K562 (cell line): ENCODE data around the gene MICU1. TPM values are rescaled to one million over a fixed set of nuclear protein-coding genes. Genes with fewer than 3 reads are reported as not detected.

Experiments
- ATAC-seq: fragments of 200-7000 bp; cut with Tn5 transposase; 3 replicates; pipeline ENCODE4 v1.9.1; 2020; ENCODE audit warnings: moderate library complexity
- BruUV-seq: library from RNA; stranded (reverse); fragments of 400-500 nt; replicated peaks from 2 replicates; lab custom pipeline; 2021; lab: Mats Ljungman, UMichigan
- CTCF ChIA-PET: fragments of 300-600 bp; formaldehyde crosslinking; extraction: SDS; loops from one replicate; lab custom pipeline; 2021; ENCODE audit warnings: low intra/inter-chr PET ratio; lab: Yijun Ruan, JAX
- POLR2A ChIA-PET: fragments of 300-600, 350-650 bp; sonication (Branson Sonifier 250); formaldehyde crosslinking; extraction: SDS; loops from one replicate; lab custom pipeline; 2021; ENCODE audit warnings: antibody characterized with exemption, inconsistent platforms; lab: Yijun Ruan, JAX
- DNase-seq, 4 experiments: peaks; one replicate each; pipeline versions ENCODE4 v3.0.0 to v3.0.0-alpha.2; 2011 to 2018; ENCODE audit warnings: low spot score in 3 of 4, mixed read lengths in 3 of 4; ENCODE audit errors: extremely low read depth in 1 of 4
- FAIRE-seq: peaks from 2 replicates; lab custom pipeline; 2011; peaks lifted over from hg19 to GRCh38; lab: Jason Lieb, UNC
- H2AFZ ChIP-seq: 2 replicates; pipeline ENCODE4 v1.6.0; 2011; ENCODE audit warnings: low read depth, low read length, control low read depth, inconsistent platforms
- H3K27ac ChIP-seq: fragments of 200-600 bp; 3 replicates; pipeline ENCODE4 v1.8.0; 2011; ENCODE audit warnings: low read depth, mild to moderate bottlenecking, control low read depth, inconsistent platforms, low read length, moderate library complexity, mixed read lengths; ENCODE audit errors: extremely low read depth
- H3K27me3 ChIP-seq, 2 experiments: fragments of 300-600 bp in 1 of 2; 2 replicates in 1 of 2; 3 replicates in 1 of 2; pipeline versions ENCODE4 v1.6.0 to v1.8.0; 2011; ENCODE audit warnings: inconsistent platforms in 2 of 2, low read length in 2 of 2, mild to moderate bottlenecking in 1 of 2, mixed read lengths in 1 of 2, moderate library complexity in 1 of 2; ENCODE audit not compliant: control insufficient read depth in 2 of 2, insufficient read depth in 2 of 2
- H3K36me3 ChIP-seq: fragments of 300-600 bp; 3 replicates; pipeline ENCODE4 v1.8.0; 2011; ENCODE audit warnings: mild to moderate bottlenecking, low read length, inconsistent platforms; ENCODE audit not compliant: control insufficient read depth, insufficient read depth
- H3K4me1 ChIP-seq, 2 experiments: fragments of 200-600 bp in 1 of 2; replicated peaks in 1 of 2; 2 replicates in 1 of 2; 3 replicates in 1 of 2; pipeline versions ENCODE4 v1.5.1 to v1.8.0; 2011; ENCODE audit warnings: inconsistent platforms in 2 of 2, low read length in 2 of 2, mild to moderate bottlenecking in 1 of 2, mixed read lengths in 1 of 2, moderate library complexity in 1 of 2; ENCODE audit not compliant: control insufficient read depth in 2 of 2, insufficient read depth in 2 of 2
- H3K4me2 ChIP-seq: 2 replicates; pipeline ENCODE4 v1.6.1; 2011; ENCODE audit warnings: low read length, control low read depth, inconsistent platforms, mixed read lengths; ENCODE audit not compliant: insufficient read depth
- H3K4me3 ChIP-seq: fragments of 200-600 bp; sonication (generic), shearing (Covaris generic); 2 replicates; pipeline ENCODE4 v1.5.1; 2016; ENCODE audit warnings: control low read depth, inconsistent platforms
- H3K79me2 ChIP-seq: fragments of 200-600 bp; 3 replicates; pipeline ENCODE4 v1.8.0; 2011; ENCODE audit warnings: low read length, inconsistent platforms; ENCODE audit not compliant: control insufficient read depth, insufficient read depth
- H3K9ac ChIP-seq, 2 experiments: 2 replicates each; pipeline versions ENCODE4 v1.6.0 to v1.6.1; 2011; ENCODE audit warnings: low read depth in 2 of 2, low read length in 2 of 2, control low read depth in 1 of 2, inconsistent platforms in 1 of 2, mild to moderate bottlenecking in 1 of 2, mixed read lengths in 1 of 2; ENCODE audit not compliant: insufficient read depth in 1 of 2
- H3K9me1 ChIP-seq: one replicate; pipeline ENCODE4 v1.6.0; 2011; ENCODE audit warnings: inconsistent platforms, mild to moderate bottlenecking, low read length, moderate library complexity; ENCODE audit not compliant: control insufficient read depth, insufficient read depth
- H3K9me3 ChIP-seq: replicated peaks from 2 replicates; pipeline ENCODE4 v1.5.1; 2011; ENCODE audit warnings: low read depth, low read length, inconsistent platforms; ENCODE audit not compliant: control insufficient read depth, insufficient read depth
- H4K20me1 ChIP-seq: replicated peaks from 2 replicates; pipeline ENCODE4 v1.6.1; 2011; ENCODE audit warnings: low read length, inconsistent platforms, mixed read lengths; ENCODE audit not compliant: control insufficient read depth, insufficient read depth
- CHD1 ChIP-seq: fragments of 200-600 bp; sonication (generic); IDR thresholded peaks from one replicate; pipeline ENCODE4 v1.6.1; 2012; ENCODE audit warnings: mild to moderate bottlenecking, moderate library complexity, low read length, inconsistent platforms
- MLLT1 ChIP-seq, 2 experiments: fragments of 450-650 bp; IDR thresholded peaks; 2 replicates each; pipeline ENCODE4 v1.6.1; 2016
- TOE1 ChIP-seq, 2 experiments: fragments of 450-650 bp in 1 of 2; sonication (generic) in 1 of 2; formaldehyde crosslinking in 1 of 2; IDR thresholded peaks; 2 replicates each; pipeline versions ENCODE4 v1.7.1 to v1.8.0; 2016 to 2022; ENCODE audit warnings: borderline replicate concordance in 2 of 2, mild to moderate bottlenecking in 2 of 2, antibody characterized with exemption in 1 of 2, inconsistent platforms in 1 of 2, low read depth in 1 of 2, missing genetic modification reagents in 1 of 2, moderate library complexity in 1 of 2
- YBX1 ChIP-seq: fragments of 450-650 bp; IDR thresholded peaks from 2 replicates; pipeline ENCODE4 v1.7.1; 2016; ENCODE audit warnings: mild to moderate bottlenecking
- WGBS: fragments of 100-300 bp; shearing (Covaris generic); methylation state at CpG from one replicate; pipeline ENCODE4 v1.1.6; 2016; ENCODE audit warnings: low coverage, mixed read lengths; ENCODE audit not compliant: insufficient coverage; ENCODE audit errors: missing lambda C conversion rate; 5-methylcytosine and 5-hydroxymethylcytosine counted together
- in situ Hi-C: fragments of 300-500 bp; cut with MboI; formaldehyde crosslinking; loops from 4 replicates; pipeline ENCODE4 v1.15.0; 2018; ENCODE audit warnings: inconsistent platforms, mixed read lengths
- intact Hi-C: fragments of 100-400 bp; cut with micrococcal nuclease; formaldehyde crosslinking; loops from 2 replicates; pipeline ENCODE4 v1.14.2; 2022
- polyA plus RNA-seq, 8 experiments: library from polyadenylated mRNA; depleted of rRNA in 4 of 8; stranded (reverse) in 5 of 8; unstranded in 3 of 8; fragments of >200 nt; fragmentation: Nextera tagmentation in 2 of 8; fragmentation: Illumina TruSeq in 1 of 8; extraction: Ambion mirVana in 2 of 8; extraction: Trizol in 1 of 8; gene quantifications; 2 replicates each; pipeline versions ENCODE4 v1.2.1 to v1.2.3, GENCODE V29; 2011 to 2014; ENCODE audit warnings: inconsistent platforms in 1 of 8, missing spikeins in 1 of 8
- total RNA-seq, 7 experiments: library from RNA; depleted of rRNA in 6 of 7; stranded (reverse); fragments of >200 nt in 6 of 7; fragmentation: Illumina TruSeq in 2 of 7; extraction: Trizol in 2 of 7; gene quantifications; 2 replicates each; pipeline versions ENCODE4 v1.2.1 to v1.2.3, GENCODE V29; 2011 to 2021; ENCODE audit warnings: low replicate concordance in 1 of 7

MICU1 gene
- total and polyA plus RNA-seq, 9 of the 15 experiments (the other 6 are each of a cell fraction or from before 2014, with no cell fraction given), result 29.3 to 76.8 (median 48.4) TPM

- in situ Hi-C loops, result no loop called here
- Histone ChIP-seq H3K36me3 (no peaks in the 10 kb centered on the region), H3K9me3 (no peaks in the 10 kb centered on the region), H3K4me2 (no peak overlapping the region), H3K27me3 (no peaks in the 10 kb centered on the region), H3K79me2 (peaks cover 13% of the 10 kb centered on the region; the same call in 2 of the 3 replicates), H3K4me1 (peaks cover 0 to 11% of the 10 kb centered on the region in 2 experiments; a peak in 2 of 5 replicates), H4K20me1 (no peaks in the 10 kb centered on the region), H2AFZ (no peak overlapping the region), H3K9ac (no peak overlapping the region), H3K4me3 (no peak overlapping the region), H3K9me1 (no peaks in the 10 kb centered on the region), H3K27ac (no peak overlapping the region)
- POLR2A ChIA-PET, result no interaction called here
- no TSS peak for BruUV-seq
- no peak for FAIRE-seq
- CTCF ChIA-PET, result no interaction called here
- DNase-seq, result no peak
- ATAC-seq, result no peak
- 100% methylated on average over 1 of the region's 1 CpG for WGBS
- intact Hi-C loops, result no loop called here
- TF ChIP-seq MLLT1 (IDR thresholded peaks at IDR 0.05), result no peak
These were observed 28.0 kb downstream of the MICU1 start for GRCh38 chr10:72597897-72598296.

- DNase-seq (no peak), ATAC-seq (no peak), FAIRE-seq (no peak)
- Histone ChIP-seq H3K9me3 (no peaks in the 10 kb centered on the region), H3K9me1 (no peaks in the 10 kb centered on the region)
- intact Hi-C loops (no loop called here), in situ Hi-C loops (no loop called here)
- ChIA-PET CTCF (no interaction called here), POLR2A (interaction anchor here (0.8 to 1.6 kb wide), 4 partner anchors 9 to 29 kb away, joined by 3 to 6 read pairs (median 4); no protein-coding TSS in a partner anchor)
- 58% methylated on average over 1 of the region's 1 CpG for WGBS
- TF ChIP-seq YBX1 (no peak), TOE1 (IDR thresholded peaks at IDR 0.05; ENCODE audit: borderline replicate concordance) (no peak), TOE1 (CRISPR knock-in tag; IDR thresholded peaks at IDR 0.05; ENCODE audit: borderline replicate concordance, low read depth) (no peak), CHD1 (no peak)
- TF ChIP-seq, all 486 proteins: peak for 0
- Histone ChIP-seq H3K9ac (no peak overlapping the region), H4K20me1 (no peaks in the 10 kb centered on the region), H3K27ac (no peak overlapping the region), H3K27me3 (no peaks in the 10 kb centered on the region), H3K4me3 (no peak overlapping the region), H3K4me2 (no peak overlapping the region), H3K79me2 (peaks cover 25% of the 10 kb centered on the region; the same call in 2 of the 3 replicates), H2AFZ (no peak overlapping the region), H3K36me3 (no peaks in the 10 kb centered on the region), H3K4me1 (peaks cover 0 to 11% of the 10 kb centered on the region in 2 experiments; a peak in 2 of 5 replicates)
- no TSS peak for BruUV-seq
These were observed 30.4 kb downstream of the MICU1 start for GRCh38 chr10:72595436-72595835.
